HCT116 (cell line): ENCODE measurements around the gene BDNF. TPM values are rescaled to one million over a fixed set of nuclear protein-coding genes. Genes with fewer than 3 reads are reported as not detected.

Experiments
- ATAC-seq: fragments of 200-7000 bp; cut with Tn5 transposase; 2 replicates; pipeline ENCODE4 v1.9.1; 2020; ENCODE audit warnings: mild to moderate bottlenecking, moderate library complexity
- BruUV-seq: library from RNA; stranded (reverse); fragments of 400-500 nt; replicated peaks from 2 replicates; lab custom pipeline; 2021; lab: Mats Ljungman, UMichigan
- CTCF ChIA-PET: fragments of 300-600 bp; sonication (Branson Sonifier 250); formaldehyde crosslinking; loops from one replicate; lab custom pipeline; 2021; ENCODE audit warnings: antibody characterized with exemption; lab: Charles Lee
- POLR2A ChIA-PET: fragments of 300-600, 350-600 bp; sonication (Branson Sonifier 250); formaldehyde crosslinking; loops from one replicate; lab custom pipeline; 2021; ENCODE audit warnings: antibody characterized with exemption; lab: Charles Lee
- RAD21 ChIA-PET, 2 experiments: fragments of 300-600 bp; sonication (Branson Sonifier 250); formaldehyde crosslinking; loops; one replicate each; lab custom pipeline; 2023; ENCODE audit warnings: low total read pairs in 2 of 2; ENCODE audit not compliant: uncharacterized antibody in 2 of 2, unreplicated experiment in 2 of 2, low non-redundant PET in 1 of 2; lab: Charles Lee
- DNase-seq: peaks from one replicate; pipeline ENCODE4 v3.0.0-alpha.2; 2010; ENCODE audit warnings: low read depth, low spot score
- H2AFZ ChIP-seq: fragments of 200-600 bp; shearing (Covaris generic), sonication (generic); 2 replicates; pipeline ENCODE4 v1.6.1; 2017; ENCODE audit warnings: low read depth, mixed run types, mixed read lengths, antibody characterized with exemption, low read length; ENCODE audit not compliant: poor library complexity, severe bottlenecking
- H3K27ac ChIP-seq: 2 replicates; pipeline ENCODE4 v1.5.1; 2012; ENCODE audit warnings: low read depth, low read length
- H3K27me3 ChIP-seq: fragments of 200-600 bp; sonication (generic); 2 replicates; pipeline ENCODE4 v1.6.1; 2016; ENCODE audit warnings: mixed run types, low read length, mixed read lengths; ENCODE audit not compliant: insufficient read depth
- H3K36me3 ChIP-seq, 2 experiments: fragments of 200-500 bp in 1 of 2; fragments of 200-600 bp in 1 of 2; sonication (Bioruptor generic) in 1 of 2; sonication (generic) in 1 of 2; 2 replicates each; pipeline versions ENCODE4 v1.5.1 to v1.6.1; 2014 to 2016; ENCODE audit warnings: low read length in 2 of 2, inconsistent platforms in 1 of 2, mixed read lengths in 1 of 2, mixed run types in 1 of 2; ENCODE audit not compliant: insufficient read depth in 2 of 2, control insufficient read depth in 1 of 2
- H3K4me1 ChIP-seq, 2 experiments: fragments of 200-600 bp in 1 of 2; sonication (generic) in 1 of 2; 2 replicates each; pipeline versions ENCODE4 v1.5.1 to v1.6.1; 2012 to 2017; ENCODE audit warnings: low read length in 2 of 2, inconsistent platforms in 1 of 2, mild to moderate bottlenecking in 1 of 2, mixed read lengths in 1 of 2, mixed run types in 1 of 2, moderate library complexity in 1 of 2; ENCODE audit not compliant: insufficient read depth in 2 of 2, control insufficient read depth in 1 of 2
- H3K4me2 ChIP-seq: fragments of 200-600 bp; sonication (generic); 2 replicates; pipeline ENCODE4 v1.6.1; 2017; ENCODE audit warnings: mixed run types, low read length, mixed read lengths
- H3K4me3 ChIP-seq, 2 experiments: fragments of 200-600 bp in 1 of 2; sonication (generic) in 1 of 2; replicated peaks in 1 of 2; 2 replicates each; pipeline ENCODE4 v1.5.1; 2011 to 2016; ENCODE audit warnings: low read length in 2 of 2, control low read depth in 1 of 2, low read depth in 1 of 2, mild to moderate bottlenecking in 1 of 2, mixed read lengths in 1 of 2, mixed run types in 1 of 2
- H3K79me2 ChIP-seq: fragments of 200-600 bp; sonication (generic); 2 replicates; pipeline ENCODE4 v1.6.1; 2017; ENCODE audit warnings: mild to moderate bottlenecking, mixed run types, low read length, moderate library complexity, mixed read lengths; ENCODE audit not compliant: insufficient read depth
- H3K9ac ChIP-seq: fragments of 200-600 bp; sonication (generic); 2 replicates; pipeline ENCODE4 v1.6.1; 2016; ENCODE audit warnings: low read length, mixed read lengths
- H3K9me2 ChIP-seq: fragments of 200-600 bp; sonication (generic), shearing (Covaris generic); 2 replicates; pipeline ENCODE4 v1.6.1; 2017; ENCODE audit warnings: mixed run types, mild to moderate bottlenecking, moderate library complexity; ENCODE audit not compliant: insufficient read depth
- H3K9me3 ChIP-seq, 2 experiments: fragments of 200-500 bp in 1 of 2; fragments of 200-600 bp in 1 of 2; sonication (Bioruptor generic) in 1 of 2; sonication (generic) in 1 of 2; 2 replicates each; pipeline ENCODE4 v1.6.1; 2014 to 2017; ENCODE audit warnings: low read length in 2 of 2, mixed read lengths in 2 of 2, inconsistent platforms in 1 of 2, low read depth in 1 of 2, mild to moderate bottlenecking in 1 of 2, mixed run types in 1 of 2, moderate library complexity in 1 of 2; ENCODE audit not compliant: control insufficient read depth in 1 of 2, insufficient read depth in 1 of 2
- H4K20me1 ChIP-seq: fragments of 200-600 bp; sonication (generic), shearing (Covaris generic); 2 replicates; pipeline ENCODE4 v1.6.1; 2017; ENCODE audit warnings: mixed run types, mild to moderate bottlenecking, moderate library complexity; ENCODE audit not compliant: insufficient read depth
- FOSL1 ChIP-seq: IDR thresholded peaks from 2 replicates; pipeline ENCODE4 v1.6.1; 2012; ENCODE audit warnings: low read depth
- RAD21 ChIP-seq: IDR thresholded peaks from 2 replicates; pipeline ENCODE4 v1.6.1; 2012; ENCODE audit warnings: low read depth, mild to moderate bottlenecking
- SRF ChIP-seq: IDR thresholded peaks from 2 replicates; pipeline ENCODE4 v1.6.1; 2012; ENCODE audit warnings: low read depth
- intact Hi-C: fragments of 100-400 bp; cut with micrococcal nuclease; formaldehyde crosslinking; loops from 2 replicates; pipeline ENCODE4 v1.10.0; 2022
- total RNA-seq: library from RNA; stranded (reverse); gene quantifications from one replicate; pipeline ENCODE4 v1.2.1, GENCODE V29; 2021; ENCODE audit not compliant: unreplicated experiment
- TF ChIP-seq, protein P1 (sequence below), 3 experiments: fragments of 200-600 bp in 1 of 3; sonication (generic) in 1 of 3; IDR thresholded peaks in 2 of 3; conservative IDR thresholded peaks in 1 of 3; 2 replicates each; pipeline ENCODE4 v1.5.1; 2012 to 2017; ENCODE audit warnings: low read depth in 2 of 3, low read length in 2 of 3, antibody characterized with exemption in 1 of 3, borderline replicate concordance in 1 of 3, control low read depth in 1 of 3, mild to moderate bottlenecking in 1 of 3, mixed read lengths in 1 of 3, mixed run types in 1 of 3, moderate library complexity in 1 of 3; ENCODE audit not compliant: insufficient read depth in 1 of 3

The BDNF gene
- total RNA-seq, 1 experiment from 2014 or later = 22.0 TPM

- Histone ChIP-seq H3K4me1 (no peaks in the 10 kb centered on the region), H3K36me3 (no peaks in the 10 kb centered on the region), H3K79me2 (no peaks in the 10 kb centered on the region), H3K4me3 (no peak overlapping the region), H2AFZ (no peak overlapping the region), H3K9me2 (no peaks in the 10 kb centered on the region), H3K9me3 (no peaks in the 10 kb centered on the region), H3K27ac (no peak overlapping the region), H4K20me1 (no peaks in the 10 kb centered on the region), H3K9ac (no peak overlapping the region), H3K27me3 (no peaks in the 10 kb centered on the region), H3K4me2 (no peak overlapping the region)
- ATAC-seq (peak; percentile 52; the same call in 1 of the 2 replicates), DNase-seq (no peak)
- RAD21 ChIA-PET = no interaction called here
- CTCF ChIA-PET = no interaction called here
- POLR2A ChIA-PET = no interaction called here
- intact Hi-C loops = no loop called here
- TF ChIP-seq SRF = no peak
- TF ChIP-seq RAD21 = peak; percentile 30
- TF ChIP-seq, protein P1, sequence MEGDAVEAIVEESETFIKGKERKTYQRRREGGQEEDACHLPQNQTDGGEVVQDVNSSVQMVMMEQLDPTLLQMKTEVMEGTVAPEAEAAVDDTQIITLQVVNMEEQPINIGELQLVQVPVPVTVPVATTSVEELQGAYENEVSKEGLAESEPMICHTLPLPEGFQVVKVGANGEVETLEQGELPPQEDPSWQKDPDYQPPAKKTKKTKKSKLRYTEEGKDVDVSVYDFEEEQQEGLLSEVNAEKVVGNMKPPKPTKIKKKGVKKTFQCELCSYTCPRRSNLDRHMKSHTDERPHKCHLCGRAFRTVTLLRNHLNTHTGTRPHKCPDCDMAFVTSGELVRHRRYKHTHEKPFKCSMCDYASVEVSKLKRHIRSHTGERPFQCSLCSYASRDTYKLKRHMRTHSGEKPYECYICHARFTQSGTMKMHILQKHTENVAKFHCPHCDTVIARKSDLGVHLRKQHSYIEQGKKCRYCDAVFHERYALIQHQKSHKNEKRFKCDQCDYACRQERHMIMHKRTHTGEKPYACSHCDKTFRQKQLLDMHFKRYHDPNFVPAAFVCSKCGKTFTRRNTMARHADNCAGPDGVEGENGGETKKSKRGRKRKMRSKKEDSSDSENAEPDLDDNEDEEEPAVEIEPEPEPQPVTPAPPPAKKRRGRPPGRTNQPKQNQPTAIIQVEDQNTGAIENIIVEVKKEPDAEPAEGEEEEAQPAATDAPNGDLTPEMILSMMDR (IDR thresholded peaks at IDR 0.05 in 2 of 3, conservative IDR thresholded peaks at IDR 0.05 in 1 of 3; ENCODE audit: borderline replicate concordance in 1 of 3, insufficient read depth in 1 of 3, low read depth in 2 of 3, low read length in 2 of 3) = peak in 2 of 3 experiments; percentile 3 to 18; a peak in 1 of 6 replicates
- BruUV-seq = no TSS peak
Observed at GRCh38 chr11:27642954-27643353, 57.3 kb downstream of the BDNF start.

DNA sequence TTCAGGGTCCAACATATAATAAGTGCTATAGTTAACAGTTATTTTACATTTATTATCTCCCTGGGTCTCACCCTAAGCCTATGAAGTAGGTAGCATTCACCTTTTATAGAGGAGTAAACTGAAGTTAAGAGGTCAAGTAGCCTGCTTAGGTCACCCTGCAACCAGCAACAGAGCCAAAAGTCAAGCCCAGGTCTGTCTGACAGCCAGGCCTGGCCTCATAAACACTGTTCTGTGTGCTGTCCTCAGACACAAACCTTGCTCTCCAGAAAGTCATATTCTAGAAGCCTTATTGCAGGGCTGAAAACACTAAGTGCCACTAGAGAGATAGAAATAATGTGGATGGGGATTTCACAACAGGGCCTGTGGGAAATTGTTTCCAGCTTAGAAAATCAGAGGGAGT lies 59.3 kb downstream of the BDNF start:
- no peak for TF ChIP-seq FOSL1
- Histone ChIP-seq H3K4me2 (no peak overlapping the region), H3K9ac (no peak overlapping the region), H3K27ac (no peak overlapping the region), H4K20me1 (no peaks in the 10 kb centered on the region), H3K9me3 (no peaks in the 10 kb centered on the region), H3K79me2 (no peaks in the 10 kb centered on the region), H3K4me3 (no peak overlapping the region), H2AFZ (no peak overlapping the region), H3K27me3 (no peaks in the 10 kb centered on the region), H3K36me3 (no peaks in the 10 kb centered on the region), H3K9me2 (no peaks in the 10 kb centered on the region), H3K4me1 (no peaks in the 10 kb centered on the region)
- RAD21 ChIA-PET = no interaction called here
- BruUV-seq = no TSS peak
- DNase-seq (no peak), ATAC-seq (no peak)
- POLR2A ChIA-PET = no interaction called here
- intact Hi-C loops = no loop called here
- CTCF ChIA-PET = no interaction called here
